Fibroblast of lung (primary cell): ENCODE measurements around the gene RIPOR2. TPM values are rescaled to one million over a fixed set of nuclear protein-coding genes. Genes with fewer than 3 reads are reported as not detected.

ENCODE experiments used
- DNase-seq, 2 donors: peaks; one replicate each; pipeline versions ENCODE4 v3.0.0 to v3.0.0-alpha.2; 2010; ENCODE audit warnings: low read depth in 2 of 2
- H2AFZ ChIP-seq: 2 replicates; pipeline ENCODE4 v1.5.1; 2012; ENCODE audit warnings: low read length, control low read depth, inconsistent platforms
- H3K27ac ChIP-seq: 2 replicates; pipeline ENCODE4 v1.5.1; 2011; ENCODE audit warnings: low read length, control low read depth; ENCODE audit not compliant: insufficient read depth
- H3K27me3 ChIP-seq: 2 replicates; pipeline ENCODE4 v1.5.1; 2011; ENCODE audit warnings: mild to moderate bottlenecking, low read length; ENCODE audit not compliant: control insufficient read depth, insufficient read depth
- H3K36me3 ChIP-seq: 2 replicates; pipeline ENCODE4 v1.5.1; 2011; ENCODE audit warnings: low read length; ENCODE audit not compliant: control insufficient read depth, insufficient read depth
- H3K4me1 ChIP-seq: 2 replicates; pipeline ENCODE4 v1.5.1; 2011; ENCODE audit warnings: low read length; ENCODE audit not compliant: control insufficient read depth, insufficient read depth; ENCODE audit errors: extremely low read depth
- H3K4me2 ChIP-seq: 2 replicates; pipeline ENCODE4 v1.5.1; 2011; ENCODE audit warnings: low read length, control low read depth; ENCODE audit not compliant: insufficient read depth; ENCODE audit errors: extremely low read depth
- H3K4me3 ChIP-seq, 4 experiments: fragments of 200-600 bp in 1 of 4; sonication (generic) in 1 of 4; replicated peaks in 1 of 4; 2 replicates each; pipeline ENCODE4 v1.5.1; 2011 to 2016; ENCODE audit warnings: low read length in 4 of 4, low read depth in 3 of 4, mild to moderate bottlenecking in 3 of 4, control low read depth in 2 of 4, inconsistent platforms in 1 of 4, mixed read lengths in 1 of 4; ENCODE audit not compliant: insufficient read depth in 1 of 4; ENCODE audit errors: control extremely low read depth in 1 of 4
- H3K79me2 ChIP-seq: 2 replicates; pipeline ENCODE4 v1.5.1; 2012; ENCODE audit warnings: mild to moderate bottlenecking, low read length, inconsistent platforms; ENCODE audit not compliant: control insufficient read depth, insufficient read depth
- H3K9ac ChIP-seq: 2 replicates; pipeline ENCODE4 v1.5.1; 2011; ENCODE audit warnings: mild to moderate bottlenecking, low read length, control low read depth; ENCODE audit not compliant: insufficient read depth
- H3K9me3 ChIP-seq: 2 replicates; pipeline ENCODE4 v1.5.1; 2012; ENCODE audit warnings: low read depth, low read length; ENCODE audit not compliant: control insufficient read depth, insufficient read depth
- H4K20me1 ChIP-seq: 2 replicates; pipeline ENCODE4 v1.5.1; 2011; ENCODE audit warnings: low read length; ENCODE audit not compliant: control insufficient read depth, insufficient read depth; ENCODE audit errors: extremely low read depth
- EZH2 ChIP-seq: IDR thresholded peaks from 2 replicates; pipeline ENCODE4 v1.5.1; 2012; ENCODE audit warnings: low read length, control low read depth, mild to moderate bottlenecking; ENCODE audit errors: missing control alignments
- polyA plus RNA-seq, 2 donors: library from polyadenylated mRNA; depleted of rRNA in 1 of 2; stranded (reverse) in 1 of 2; unstranded in 1 of 2; fragments of >200 nt; gene quantifications; 2 replicates each; pipeline ENCODE4 v1.2.1, GENCODE V29; 2011 to 2012; ENCODE audit warnings: missing spikeins in 1 of 2
- total RNA-seq: library from RNA; depleted of rRNA; stranded (reverse); fragments of >200 nt; gene quantifications from 2 replicates; pipeline ENCODE4 v1.2.1, GENCODE V29; 2014
- TF ChIP-seq, protein P1 (sequence below), 2 donors: IDR thresholded peaks in 1 of 2; conservative IDR thresholded peaks in 1 of 2; 1 replicate in 1 of 2; 2 replicates in 1 of 2; pipeline ENCODE4 v1.5.1; 2011 to 2012; ENCODE audit warnings: low read length in 2 of 2, control low read depth in 1 of 2, inconsistent platforms in 1 of 2, low read depth in 1 of 2, mild to moderate bottlenecking in 1 of 2

RIPOR2 gene
- total and polyA plus RNA-seq, 2 donors (not counting 1 experiment from before 2014, with no cell fraction given) = 3.5 to 3.6 TPM

DNA sequence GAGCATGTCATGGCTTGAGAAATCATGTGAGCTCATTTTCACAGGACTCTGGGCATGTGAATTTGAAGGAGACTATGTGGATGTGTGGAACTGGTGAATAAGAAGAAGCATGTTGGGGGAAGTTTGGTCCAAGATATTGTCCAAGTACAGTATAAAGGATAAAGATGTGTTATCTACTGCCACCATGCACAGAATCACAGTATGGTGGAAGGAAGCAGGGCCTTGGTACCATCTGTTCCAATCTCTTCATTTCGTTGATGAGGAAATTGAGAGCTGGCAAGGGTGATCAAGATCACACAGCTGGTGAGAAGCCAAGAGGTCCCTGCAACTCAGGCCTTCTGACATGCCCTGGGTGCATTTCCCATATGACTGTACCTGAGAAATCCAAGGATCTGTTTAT is 31.5 kb upstream of the RIPOR2 start:
- Histone ChIP-seq H3K9ac (no peak overlapping the region), H3K27me3 (peaks cover 8% of the 10 kb centered on the region), H3K4me2 (no peak overlapping the region), H3K4me1 (no peaks in the 10 kb centered on the region), H2AFZ (no peak overlapping the region), H3K9me3 (no peaks in the 10 kb centered on the region), H3K4me3 (no peak overlapping the region), H3K27ac (no peak overlapping the region), H3K79me2 (no peaks in the 10 kb centered on the region), H4K20me1 (no peaks in the 10 kb centered on the region), H3K36me3 (no peaks in the 10 kb centered on the region)
- no peak for DNase-seq
- TF ChIP-seq, protein P1, sequence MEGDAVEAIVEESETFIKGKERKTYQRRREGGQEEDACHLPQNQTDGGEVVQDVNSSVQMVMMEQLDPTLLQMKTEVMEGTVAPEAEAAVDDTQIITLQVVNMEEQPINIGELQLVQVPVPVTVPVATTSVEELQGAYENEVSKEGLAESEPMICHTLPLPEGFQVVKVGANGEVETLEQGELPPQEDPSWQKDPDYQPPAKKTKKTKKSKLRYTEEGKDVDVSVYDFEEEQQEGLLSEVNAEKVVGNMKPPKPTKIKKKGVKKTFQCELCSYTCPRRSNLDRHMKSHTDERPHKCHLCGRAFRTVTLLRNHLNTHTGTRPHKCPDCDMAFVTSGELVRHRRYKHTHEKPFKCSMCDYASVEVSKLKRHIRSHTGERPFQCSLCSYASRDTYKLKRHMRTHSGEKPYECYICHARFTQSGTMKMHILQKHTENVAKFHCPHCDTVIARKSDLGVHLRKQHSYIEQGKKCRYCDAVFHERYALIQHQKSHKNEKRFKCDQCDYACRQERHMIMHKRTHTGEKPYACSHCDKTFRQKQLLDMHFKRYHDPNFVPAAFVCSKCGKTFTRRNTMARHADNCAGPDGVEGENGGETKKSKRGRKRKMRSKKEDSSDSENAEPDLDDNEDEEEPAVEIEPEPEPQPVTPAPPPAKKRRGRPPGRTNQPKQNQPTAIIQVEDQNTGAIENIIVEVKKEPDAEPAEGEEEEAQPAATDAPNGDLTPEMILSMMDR (conservative IDR thresholded peaks at IDR 0.05 in 1 of 2, IDR thresholded peaks at IDR 0.05 in 1 of 2; ENCODE audit: low read depth in 1 of 2, low read length in 2 of 2) = no peak
- no peak for TF ChIP-seq EZH2

DNA sequence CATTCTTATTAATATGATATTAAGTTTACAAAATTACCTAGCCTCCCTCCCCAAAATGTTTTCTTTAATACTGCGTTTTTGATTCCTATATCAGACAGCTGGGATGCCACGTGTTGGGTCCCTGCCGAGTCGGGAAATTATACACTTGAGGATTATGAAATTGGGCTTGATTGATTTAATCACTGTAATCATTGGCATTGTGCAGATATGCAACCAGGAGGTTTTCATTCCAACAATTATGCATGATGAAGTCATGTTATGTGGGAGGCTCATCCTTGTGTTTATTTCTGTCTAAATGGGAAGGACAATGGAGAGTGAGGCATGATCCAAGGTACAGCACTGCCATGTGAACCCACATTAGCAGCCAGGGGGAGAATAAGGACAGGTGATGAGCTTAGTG is 30.6 kb upstream of the RIPOR2 start:
- H4K20me1 ChIP-seq = no peaks in the 10 kb centered on the region
- no peaks in the 10 kb centered on the region for H3K36me3 ChIP-seq

DNA sequence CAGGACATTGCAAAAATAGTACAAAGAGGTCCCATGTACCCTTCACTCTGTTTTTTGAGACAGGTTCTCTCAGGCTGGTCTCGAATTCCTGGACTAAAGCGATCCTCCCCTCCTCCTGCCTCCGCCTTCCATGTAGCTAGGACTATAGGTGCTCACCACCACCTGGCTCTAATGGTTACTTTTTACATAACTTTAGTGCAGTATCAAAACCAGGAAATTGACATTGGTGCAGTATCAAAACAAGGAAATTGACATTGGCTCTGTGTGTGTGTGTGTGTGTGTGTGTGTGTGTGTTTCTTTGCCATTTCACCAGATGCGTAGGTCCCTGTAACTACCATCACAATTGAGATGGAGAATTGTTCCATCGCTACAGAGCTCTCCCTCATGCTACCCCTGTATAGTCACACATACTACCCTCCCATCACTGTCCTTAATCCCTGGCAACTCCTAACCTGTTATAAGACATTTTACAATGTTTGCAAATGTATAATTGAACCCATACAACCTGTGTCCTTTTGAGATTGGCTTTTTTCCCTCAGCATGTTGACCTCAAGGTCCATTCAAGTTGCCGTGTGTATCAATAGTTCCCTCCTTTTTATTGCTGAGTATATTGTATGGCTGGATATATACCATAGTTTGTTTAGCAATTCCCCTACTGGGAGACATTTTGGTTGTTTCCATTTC is 28.3 kb upstream of the RIPOR2 start:
- no peak for DNase-seq
- H4K20me1 ChIP-seq = no peaks in the 10 kb centered on the region
- no peak overlapping the region for H3K4me3 ChIP-seq
- H2AFZ ChIP-seq = no peak overlapping the region
- no peaks in the 10 kb centered on the region for H3K79me2 ChIP-seq
- no peaks in the 10 kb centered on the region for H3K36me3 ChIP-seq
- no peaks in the 10 kb centered on the region for H3K4me1 ChIP-seq
- H3K27ac ChIP-seq = no peak overlapping the region
- no peak overlapping the region for H3K4me2 ChIP-seq
- H3K9ac ChIP-seq = no peak overlapping the region
- no peaks in the 10 kb centered on the region for H3K9me3 ChIP-seq
- H3K27me3 ChIP-seq = peaks cover 8% of the 10 kb centered on the region
- TF ChIP-seq, protein P1 (conservative IDR thresholded peaks at IDR 0.05 in 1 of 2, IDR thresholded peaks at IDR 0.05 in 1 of 2; ENCODE audit: low read depth in 1 of 2, low read length in 2 of 2) = no peak

More for the DNA sequence above, 30.6 kb upstream of the RIPOR2 start:
- DNase-seq = no peak
- Histone ChIP-seq H3K27me3 (peaks cover 8% of the 10 kb centered on the region), H3K4me1 (no peaks in the 10 kb centered on the region), H3K4me2 (no peak overlapping the region), H3K27ac (no peak overlapping the region), H2AFZ (no peak overlapping the region), H3K4me3 (no peak overlapping the region), H3K9me3 (no peaks in the 10 kb centered on the region), H3K79me2 (no peaks in the 10 kb centered on the region), H3K9ac (no peak overlapping the region)
- no peak for TF ChIP-seq EZH2
- TF ChIP-seq, protein P1 (conservative IDR thresholded peaks at IDR 0.05 in 1 of 2, IDR thresholded peaks at IDR 0.05 in 1 of 2; ENCODE audit: low read depth in 1 of 2, low read length in 2 of 2) = no peak
